DOHH2 (cell line): Measurements from ENCODE around the gene ARHGAP6.

Experiments used
- H3F3A ChIP-seq: fragments of 200-600 bp; sonication (generic), shearing (Covaris generic); 2 replicates; pipeline ENCODE4 v1.6.0; 2016; ENCODE audit warnings: antibody characterized with exemption, mild to moderate bottlenecking; ENCODE audit not compliant: control insufficient read depth, insufficient read depth
- H3K27ac ChIP-seq: fragments of 200-600 bp; sonication (generic); 2 replicates; pipeline ENCODE4 v1.5.1; 2014; ENCODE audit warnings: low read depth, mild to moderate bottlenecking, low read length, moderate library complexity
- H3K27me3 ChIP-seq: fragments of 200-600 bp; sonication (generic); 2 replicates; pipeline ENCODE4 v1.6.1; 2014; ENCODE audit warnings: mild to moderate bottlenecking, low read length, mixed read lengths; ENCODE audit not compliant: control insufficient read depth
- H3K36me3 ChIP-seq: fragments of 200-600 bp; sonication (generic); 2 replicates; pipeline ENCODE4 v1.6.1; 2014; ENCODE audit warnings: mild to moderate bottlenecking, low read length, moderate library complexity, mixed read lengths; ENCODE audit not compliant: control insufficient read depth
- H3K4me1 ChIP-seq: fragments of 200-600 bp; sonication (generic); 2 replicates; pipeline ENCODE4 v1.6.1; 2014; ENCODE audit warnings: mild to moderate bottlenecking, low read length, mixed read lengths; ENCODE audit not compliant: control insufficient read depth
- H3K4me2 ChIP-seq: fragments of 200-600 bp; sonication (generic); 2 replicates; pipeline ENCODE4 v1.6.0; 2014; ENCODE audit warnings: mild to moderate bottlenecking, low read length, moderate library complexity
- H3K4me3 ChIP-seq: fragments of 200-600 bp; sonication (generic); 2 replicates; pipeline ENCODE4 v1.5.1; 2014; ENCODE audit warnings: mild to moderate bottlenecking, low read length, mixed read lengths
- H3K79me2 ChIP-seq: fragments of 200-600 bp; sonication (generic); 2 replicates; pipeline ENCODE4 v1.6.1; 2014; ENCODE audit warnings: mild to moderate bottlenecking, low read length, mixed read lengths; ENCODE audit not compliant: control insufficient read depth
- H3K9me2 ChIP-seq: fragments of 200-600 bp; sonication (generic); replicated peaks from 2 replicates; pipeline ENCODE4 v1.6.1; 2014; ENCODE audit warnings: mild to moderate bottlenecking, low read length, mixed read lengths; ENCODE audit not compliant: control insufficient read depth
- H3K9me3 ChIP-seq: fragments of 200-600 bp; sonication (generic); 2 replicates; pipeline ENCODE4 v1.6.1; 2014; ENCODE audit warnings: antibody characterized with exemption, low read length, mixed read lengths; ENCODE audit not compliant: control insufficient read depth, insufficient read depth
- H4K20me1 ChIP-seq: fragments of 200-600 bp; sonication (generic); 2 replicates; pipeline ENCODE4 v1.6.0; 2014; ENCODE audit warnings: low read depth, mild to moderate bottlenecking, antibody characterized with exemption, low read length, moderate library complexity; ENCODE audit not compliant: control insufficient read depth, insufficient read depth
- EZH2phosphoT487 ChIP-seq: fragments of 200-600 bp; sonication (generic); IDR thresholded peaks from 2 replicates; pipeline ENCODE4 v1.6.1; 2017; ENCODE audit warnings: borderline replicate concordance, mild to moderate bottlenecking, antibody characterized with exemption, low read length, moderate library complexity, mixed read lengths
- TF ChIP-seq, protein P1 (sequence below): fragments of 200-600 bp; sonication (generic); IDR thresholded peaks from one replicate; pipeline ENCODE4 v1.5.1; 2014; ENCODE audit warnings: antibody characterized with exemption, mild to moderate bottlenecking, low read depth, low read length; ENCODE audit not compliant: poor library complexity, severe bottlenecking

The ARHGAP6 gene

DNA sequence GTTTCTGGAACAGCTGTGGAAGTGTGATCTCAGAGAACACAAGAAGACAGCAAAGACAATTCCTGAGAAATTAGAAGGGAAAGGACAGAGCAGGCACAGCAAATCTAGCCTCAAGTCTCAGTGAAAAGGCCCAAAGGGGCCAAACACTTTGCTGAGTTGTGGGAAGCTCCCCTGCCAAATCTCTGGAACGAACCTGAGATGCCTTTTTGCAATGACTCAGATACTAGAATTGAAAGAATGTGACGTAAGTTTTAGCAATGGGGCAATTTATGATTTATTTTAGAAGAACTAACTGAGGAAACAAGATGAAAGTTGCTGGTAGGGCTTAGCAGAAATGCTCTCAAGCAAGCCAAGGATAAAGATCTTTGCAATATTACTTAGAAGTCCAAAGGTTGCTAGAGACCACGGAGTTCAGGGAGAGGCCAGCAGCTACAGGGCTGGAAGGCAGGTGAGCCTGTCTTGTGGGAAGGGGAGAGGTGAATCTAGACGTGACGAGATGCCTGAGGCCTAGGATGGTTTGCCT is 279.7 kb downstream of the ARHGAP6 start:
- Histone ChIP-seq H3K27ac (no peak overlapping the region), H3K9me2 (no peaks in the 10 kb centered on the region), H3F3A (no peaks in the 10 kb centered on the region), H3K4me3 (no peak overlapping the region), H3K4me1 (no peaks in the 10 kb centered on the region), H3K9me3 (no peaks in the 10 kb centered on the region), H4K20me1 (no peaks in the 10 kb centered on the region), H3K79me2 (no peaks in the 10 kb centered on the region), H3K36me3 (no peaks in the 10 kb centered on the region), H3K27me3 (no peaks in the 10 kb centered on the region), H3K4me2 (no peak overlapping the region)
- no peak for TF ChIP-seq EZH2phosphoT487
- TF ChIP-seq, protein P1, sequence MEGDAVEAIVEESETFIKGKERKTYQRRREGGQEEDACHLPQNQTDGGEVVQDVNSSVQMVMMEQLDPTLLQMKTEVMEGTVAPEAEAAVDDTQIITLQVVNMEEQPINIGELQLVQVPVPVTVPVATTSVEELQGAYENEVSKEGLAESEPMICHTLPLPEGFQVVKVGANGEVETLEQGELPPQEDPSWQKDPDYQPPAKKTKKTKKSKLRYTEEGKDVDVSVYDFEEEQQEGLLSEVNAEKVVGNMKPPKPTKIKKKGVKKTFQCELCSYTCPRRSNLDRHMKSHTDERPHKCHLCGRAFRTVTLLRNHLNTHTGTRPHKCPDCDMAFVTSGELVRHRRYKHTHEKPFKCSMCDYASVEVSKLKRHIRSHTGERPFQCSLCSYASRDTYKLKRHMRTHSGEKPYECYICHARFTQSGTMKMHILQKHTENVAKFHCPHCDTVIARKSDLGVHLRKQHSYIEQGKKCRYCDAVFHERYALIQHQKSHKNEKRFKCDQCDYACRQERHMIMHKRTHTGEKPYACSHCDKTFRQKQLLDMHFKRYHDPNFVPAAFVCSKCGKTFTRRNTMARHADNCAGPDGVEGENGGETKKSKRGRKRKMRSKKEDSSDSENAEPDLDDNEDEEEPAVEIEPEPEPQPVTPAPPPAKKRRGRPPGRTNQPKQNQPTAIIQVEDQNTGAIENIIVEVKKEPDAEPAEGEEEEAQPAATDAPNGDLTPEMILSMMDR = no peak

DNA sequence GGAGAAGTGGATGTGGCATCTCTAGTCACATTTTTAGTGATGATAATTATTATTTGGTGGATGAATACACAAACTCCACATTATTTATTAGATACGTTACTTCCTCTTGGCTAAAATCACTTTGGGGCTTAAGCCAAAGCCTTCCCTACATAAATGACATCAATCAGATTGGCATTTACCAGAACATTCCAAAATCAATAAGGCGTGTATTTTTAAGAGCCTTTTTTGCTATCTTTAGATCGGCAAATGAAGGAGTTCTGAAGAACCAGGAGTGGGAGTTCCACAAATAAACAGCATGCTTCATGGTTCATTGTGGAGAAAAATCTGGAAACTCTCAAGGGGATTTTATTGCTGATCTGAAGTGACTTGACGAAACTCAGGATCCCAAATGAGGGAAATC is 282.8 kb downstream of the ARHGAP6 start:
- Histone ChIP-seq H3K9me3 (no peaks in the 10 kb centered on the region), H3K27ac (no peak overlapping the region), H3K4me2 (no peak overlapping the region), H3K4me1 (no peaks in the 10 kb centered on the region), H3K27me3 (no peaks in the 10 kb centered on the region), H3K4me3 (no peak overlapping the region), H4K20me1 (no peaks in the 10 kb centered on the region), H3F3A (no peaks in the 10 kb centered on the region), H3K79me2 (no peaks in the 10 kb centered on the region), H3K36me3 (no peaks in the 10 kb centered on the region), H3K9me2 (no peaks in the 10 kb centered on the region)
- no peak for TF ChIP-seq EZH2phosphoT487
- TF ChIP-seq, protein P1 = no peak

DNA sequence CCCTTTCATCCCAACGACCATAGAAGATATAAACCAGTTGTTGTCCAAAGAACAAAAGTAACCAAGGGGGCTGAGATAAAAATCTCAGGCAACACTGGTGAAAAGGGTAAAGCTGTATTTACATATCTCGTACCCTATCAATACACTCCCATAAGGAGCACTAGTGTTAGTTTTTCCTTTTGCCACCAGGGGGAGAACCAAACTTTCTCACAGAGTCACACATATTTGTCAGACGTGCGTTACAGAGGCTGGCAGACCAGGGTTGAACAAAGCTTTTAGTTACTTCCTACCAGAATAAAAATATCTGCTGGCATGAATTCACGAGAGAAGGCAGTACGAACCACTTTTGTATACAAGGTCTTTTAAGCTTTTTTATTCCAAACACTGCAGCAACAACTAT is 284.3 kb downstream of the ARHGAP6 start:
- Histone ChIP-seq H3K9me3 (no peaks in the 10 kb centered on the region), H3F3A (no peaks in the 10 kb centered on the region), H3K4me3 (no peak overlapping the region), H3K4me1 (no peaks in the 10 kb centered on the region), H3K4me2 (no peak overlapping the region), H4K20me1 (no peaks in the 10 kb centered on the region), H3K79me2 (no peaks in the 10 kb centered on the region), H3K27me3 (no peaks in the 10 kb centered on the region), H3K9me2 (no peaks in the 10 kb centered on the region), H3K36me3 (no peaks in the 10 kb centered on the region), H3K27ac (no peak overlapping the region)
- TF ChIP-seq, protein P1 = peak; percentile 60
- TF ChIP-seq EZH2phosphoT487 = no peak
